ENCODE data around the gene NXF1. TPM values are rescaled to one million over a fixed set of nuclear protein-coding genes. Genes with fewer than 3 reads are reported as not detected.

Gene NXF1
- total RNA-seq, 4 donors from 2014 or later = 38.2 to 134 (median 60.0) TPM

DNA sequence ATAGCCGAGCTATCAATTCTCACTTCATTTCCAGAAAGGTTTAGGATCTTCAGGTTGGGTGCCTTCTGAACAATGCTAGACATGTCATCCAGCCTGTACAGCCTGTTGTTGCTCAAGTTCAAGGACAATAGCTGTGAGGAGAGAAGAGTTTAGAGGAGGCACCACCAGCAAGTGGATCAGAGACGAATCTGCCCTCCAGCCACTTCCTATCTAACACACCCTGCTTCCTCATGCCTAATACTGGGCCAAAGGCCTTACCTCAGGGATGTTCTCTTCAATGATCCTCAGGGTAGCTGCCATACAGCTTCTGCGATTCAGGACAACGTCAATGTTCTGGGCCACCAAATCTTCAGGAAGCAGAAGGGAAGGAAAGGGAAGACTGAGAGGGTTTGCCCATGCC is 4.2 kb downstream of the NXF1 start:
- WGBS, 2 donors (ENCODE audit: low coverage in 1 of 2) = 86% methylated on average over 4 of the region's 4 CpGs; no CpG with 5 or more reads in 1 of the 2 donors

DNA sequence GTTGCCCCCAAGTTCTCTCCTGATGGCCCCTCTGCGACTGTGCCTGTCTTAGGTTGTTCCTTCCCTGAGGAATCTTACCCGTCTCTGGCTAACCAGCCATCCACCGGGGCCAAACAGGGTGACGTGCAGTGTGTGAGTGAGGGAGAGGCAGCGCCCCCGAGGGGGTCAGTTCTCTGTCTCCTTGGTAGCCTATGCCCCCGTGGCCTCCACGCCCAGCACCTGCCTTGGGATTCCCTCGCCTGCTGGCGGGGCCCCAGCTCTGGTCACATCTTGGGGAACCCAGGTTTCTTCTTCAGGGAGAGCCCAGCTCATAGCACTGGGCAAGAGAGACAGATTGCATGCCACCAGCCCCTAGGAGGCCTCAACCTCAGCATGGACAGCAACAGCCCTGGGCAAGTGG is 5.8 kb downstream of the NXF1 start:
- no peaks in the 10 kb centered on the region for H3K9me3 ChIP-seq
- 93% methylated on average over 10 of the region's 10 CpGs; no CpG with 5 or more reads in 1 of the 2 donors for WGBS, 2 donors (ENCODE audit: low coverage in 1 of 2)
- no peak overlapping the region for H3K27ac ChIP-seq
- intact Hi-C loops (cut with DNase I; ENCODE audit: low total_unique reads) = no loop called here
- peaks cover 7 to 11% (median 10%) of the 10 kb centered on the region in 4 donors for H3K4me1 ChIP-seq
- in situ Hi-C loops (cut with MboI; ENCODE audit: low pct_ligation_motif_present in 1 of 4, low pct_unique_long_range_greater_than_20kb in 1 of 4, low sequenced_read_pairs in 3 of 4) = no loop called here
- H3K4me3 ChIP-seq = no peak overlapping the region
- no peak for TF ChIP-seq EP300 (IDR thresholded peaks at IDR 0.05; ENCODE audit: low read depth)
- TF ChIP-seq, protein P1, sequence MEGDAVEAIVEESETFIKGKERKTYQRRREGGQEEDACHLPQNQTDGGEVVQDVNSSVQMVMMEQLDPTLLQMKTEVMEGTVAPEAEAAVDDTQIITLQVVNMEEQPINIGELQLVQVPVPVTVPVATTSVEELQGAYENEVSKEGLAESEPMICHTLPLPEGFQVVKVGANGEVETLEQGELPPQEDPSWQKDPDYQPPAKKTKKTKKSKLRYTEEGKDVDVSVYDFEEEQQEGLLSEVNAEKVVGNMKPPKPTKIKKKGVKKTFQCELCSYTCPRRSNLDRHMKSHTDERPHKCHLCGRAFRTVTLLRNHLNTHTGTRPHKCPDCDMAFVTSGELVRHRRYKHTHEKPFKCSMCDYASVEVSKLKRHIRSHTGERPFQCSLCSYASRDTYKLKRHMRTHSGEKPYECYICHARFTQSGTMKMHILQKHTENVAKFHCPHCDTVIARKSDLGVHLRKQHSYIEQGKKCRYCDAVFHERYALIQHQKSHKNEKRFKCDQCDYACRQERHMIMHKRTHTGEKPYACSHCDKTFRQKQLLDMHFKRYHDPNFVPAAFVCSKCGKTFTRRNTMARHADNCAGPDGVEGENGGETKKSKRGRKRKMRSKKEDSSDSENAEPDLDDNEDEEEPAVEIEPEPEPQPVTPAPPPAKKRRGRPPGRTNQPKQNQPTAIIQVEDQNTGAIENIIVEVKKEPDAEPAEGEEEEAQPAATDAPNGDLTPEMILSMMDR (IDR thresholded peaks at IDR 0.05) = no peak
- H3K27me3 ChIP-seq = no peaks in the 10 kb centered on the region
- no peak for DNase-seq
- peaks cover 0 to 86% (median 44%) of the 10 kb centered on the region in 4 donors for H3K36me3 ChIP-seq

More for the DNA sequence above, 4.2 kb downstream of the NXF1 start:
- in situ Hi-C loops (cut with MboI; ENCODE audit: low pct_ligation_motif_present in 1 of 4, low pct_unique_long_range_greater_than_20kb in 1 of 4, low sequenced_read_pairs in 3 of 4) (no loop called here), intact Hi-C loops (cut with DNase I; ENCODE audit: low total_unique reads) (no loop called here)
- Histone ChIP-seq H3K27me3 (no peaks in the 10 kb centered on the region), H3K4me3 (no peak overlapping the region), H3K36me3 (peaks cover 0 to 70% (median 36%) of the 10 kb centered on the region in 4 donors), H3K27ac (no peak overlapping the region), H3K9me3 (no peaks in the 10 kb centered on the region), H3K4me1 (peaks cover 7 to 16% (median 15%) of the 10 kb centered on the region in 4 donors)
- DNase-seq = no peak
- TF ChIP-seq POLR2AphosphoS5 (IDR thresholded peaks at IDR 0.05) = no peak
- TF ChIP-seq, protein P1 (IDR thresholded peaks at IDR 0.05) = no peak
- TF ChIP-seq EP300 (IDR thresholded peaks at IDR 0.05; ENCODE audit: low read depth) = no peak
- TF ChIP-seq POLR2A (IDR thresholded peaks at IDR 0.05) = no peak

DNA sequence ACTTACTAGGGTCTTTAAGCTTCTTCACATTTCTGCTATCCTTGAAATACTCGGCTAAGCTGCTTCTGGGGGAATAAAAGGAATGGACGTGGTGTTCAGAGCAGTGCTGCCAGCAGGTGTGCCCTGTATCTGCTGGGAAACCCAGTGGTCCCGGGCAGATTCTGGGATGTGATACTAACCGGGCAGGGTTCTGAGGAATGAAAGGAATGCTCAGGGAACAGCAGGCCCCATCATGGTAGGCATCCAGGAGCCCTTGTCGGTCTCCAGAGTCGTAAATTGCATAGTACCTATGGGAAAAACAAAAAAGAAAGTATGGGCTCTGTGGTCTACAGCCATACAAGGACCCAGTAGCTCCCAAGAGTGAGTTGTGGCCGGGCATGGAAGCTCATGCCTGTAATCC is 9.0 kb downstream of the NXF1 start:
- intact Hi-C loops (cut with DNase I; ENCODE audit: low total_unique reads) (no loop called here), in situ Hi-C loops (cut with MboI; ENCODE audit: low pct_ligation_motif_present in 1 of 4, low pct_unique_long_range_greater_than_20kb in 1 of 4, low sequenced_read_pairs in 3 of 4) (no loop called here)
- WGBS, 2 donors (ENCODE audit: low coverage in 1 of 2) = 84 to 89% methylated on average over 7 of the region's 7 CpGs
- no peak for TF ChIP-seq POLR2A (IDR thresholded peaks at IDR 0.05)
- TF ChIP-seq, protein P1 (IDR thresholded peaks at IDR 0.05) = no peak
- TF ChIP-seq EP300 (IDR thresholded peaks at IDR 0.05; ENCODE audit: low read depth) = no peak
- TF ChIP-seq POLR2AphosphoS5 (IDR thresholded peaks at IDR 0.05) = no peak
- DNase-seq = no peak
- Histone ChIP-seq H3K36me3 (peaks cover 0 to 78% (median 40%) of the 10 kb centered on the region in 4 donors), H3K27ac (no peak overlapping the region), H3K4me3 (no peak overlapping the region), H3K27me3 (no peaks in the 10 kb centered on the region), H3K9me3 (no peaks in the 10 kb centered on the region), H3K4me1 (peaks cover 8% of the 10 kb centered on the region in 4 donors)

DNA sequence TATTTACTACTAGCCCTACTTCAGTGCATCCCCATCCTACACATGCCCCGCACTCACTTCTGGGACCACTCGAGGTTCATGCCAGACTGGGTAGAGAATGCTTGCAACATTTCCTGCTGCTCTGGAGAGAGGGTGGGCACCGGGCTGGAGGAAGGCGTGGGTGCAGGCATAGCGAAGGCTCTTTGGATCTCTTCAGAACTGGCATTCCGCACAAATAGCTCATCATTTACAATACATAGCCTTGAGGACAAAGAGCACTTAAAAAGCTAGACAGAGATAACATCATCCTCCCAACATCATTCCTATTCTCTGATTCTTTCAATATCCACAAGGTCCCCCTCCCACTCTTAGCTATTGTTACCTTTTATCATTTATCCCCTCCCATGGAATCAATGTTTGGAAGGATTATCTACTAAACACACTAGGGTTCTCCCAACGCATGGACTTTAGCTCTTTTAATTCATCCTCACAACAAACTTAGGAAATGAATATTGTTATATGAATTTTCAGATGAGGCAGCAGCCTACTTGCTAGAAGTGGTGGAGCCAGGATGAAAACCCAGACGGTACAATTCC is 11.0 kb downstream of the NXF1 start:
- Histone ChIP-seq H3K4me1 (peaks cover 15 to 27% (median 21%) of the 10 kb centered on the region in 4 donors), H3K27me3 (no peaks in the 10 kb centered on the region), H3K36me3 (peaks cover 0 to 67% (median 30%) of the 10 kb centered on the region in 4 donors), H3K4me3 (no peak overlapping the region), H3K27ac (no peak overlapping the region), H3K9me3 (no peaks in the 10 kb centered on the region)
- TF ChIP-seq EP300 (IDR thresholded peaks at IDR 0.05; ENCODE audit: low read depth) (no peak), POLR2A (IDR thresholded peaks at IDR 0.05) (no peak), POLR2AphosphoS5 (IDR thresholded peaks at IDR 0.05) (no peak)
- TF ChIP-seq, protein P1 (IDR thresholded peaks at IDR 0.05) = no peak
- in situ Hi-C loops (cut with MboI; ENCODE audit: low pct_ligation_motif_present in 1 of 4, low pct_unique_long_range_greater_than_20kb in 1 of 4, low sequenced_read_pairs in 3 of 4) (no loop called here), intact Hi-C loops (cut with DNase I; ENCODE audit: low total_unique reads) (no loop called here)
- WGBS, 2 donors (ENCODE audit: low coverage in 1 of 2) = 93 to 97% methylated on average over 5 to 8 of the region's 8 CpGs
- DNase-seq = no peak
